ENCODE data around the gene GPD2.
"Not testable (repeated sequence)": the region's sequence is repeated elsewhere in the genome, so short reads cannot be mapped to it uniquely, and the experiment has no call there.

- not testable (repeated sequence) for TF ChIP-seq ZFP41 (CRISPR knock-in tag; IDR thresholded peaks at IDR 0.05; ENCODE audit: borderline replicate concordance); ZNF484 (CRISPR knock-in tag; IDR thresholded peaks at IDR 0.05; ENCODE audit: borderline replicate concordance, low read depth); MTA3 (CRISPR knock-in tag; IDR thresholded peaks at IDR 0.05); ZNF232 (CRISPR knock-in tag; IDR thresholded peaks at IDR 0.05; ENCODE audit: borderline replicate concordance); RAD21 (CRISPR knock-in tag; IDR thresholded peaks at IDR 0.05); ZNF749 (CRISPR knock-in tag; IDR thresholded peaks at IDR 0.05; ENCODE audit: borderline replicate concordance); CTCF (CRISPR knock-in tag; IDR thresholded peaks at IDR 0.05)
Measured at GRCh38 chr2:156495998-156496397, 59.8 kb downstream of the GPD2 start.
